ENCODE measurements around the gene KIF20A.
A peak's percentile ranks its signal among the peaks of the same experiment; 100 is the strongest.
"Not testable (repeated sequence)": the region's sequence is repeated elsewhere in the genome, so short reads cannot be mapped to it uniquely, and the experiment has no call there.

The KIF20A gene

GRCh38 chr5:138188626-138189025, 9.7 kb downstream of the KIF20A start:
- no peak for DNase-seq

GRCh38 chr5:138192826-138193225, 13.9 kb downstream of the KIF20A start:
- no peak for DNase-seq

DNA sequence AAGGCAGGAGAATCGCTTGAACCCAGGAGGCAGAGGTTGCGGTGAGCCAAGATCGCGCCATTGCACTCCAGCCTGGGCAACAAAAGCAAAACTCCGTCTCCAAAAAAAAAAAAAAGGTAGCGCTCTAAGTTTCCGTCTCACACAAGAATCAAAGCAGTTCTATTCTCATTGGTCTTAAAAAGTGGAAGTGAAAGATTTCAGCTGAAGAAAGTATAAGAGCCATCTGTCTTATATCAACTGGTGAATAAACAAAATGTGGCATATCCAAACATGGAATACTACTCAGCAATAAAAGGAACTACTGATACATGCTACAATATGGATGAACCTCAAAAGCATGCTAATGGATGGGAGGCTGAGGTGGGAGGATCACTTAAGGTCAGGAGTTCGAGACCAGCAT, 14.9 kb downstream of the KIF20A start:
- DNase-seq = not testable (repeated sequence)

- DNase-seq = no peak
Measured at GRCh38 chr5:138210985-138211384, 32.1 kb downstream of the KIF20A start.

DNA sequence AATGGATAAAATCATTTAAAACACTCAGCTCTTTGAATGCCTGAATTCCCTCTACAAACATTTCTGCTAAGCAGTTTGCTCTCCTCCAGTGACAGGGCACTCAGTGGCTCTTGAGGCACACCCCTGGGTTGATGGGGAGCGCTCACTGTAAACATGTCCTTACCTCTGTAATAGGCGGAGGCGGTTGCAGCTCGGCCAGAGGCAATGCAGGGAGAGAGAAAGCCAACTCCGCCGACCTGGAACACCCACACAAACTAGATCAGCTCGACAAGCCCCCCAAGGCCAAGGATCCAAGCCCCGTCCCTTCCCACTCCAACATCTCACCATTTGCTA, 33.9 kb downstream of the KIF20A start:
- no peak for DNase-seq

DNA sequence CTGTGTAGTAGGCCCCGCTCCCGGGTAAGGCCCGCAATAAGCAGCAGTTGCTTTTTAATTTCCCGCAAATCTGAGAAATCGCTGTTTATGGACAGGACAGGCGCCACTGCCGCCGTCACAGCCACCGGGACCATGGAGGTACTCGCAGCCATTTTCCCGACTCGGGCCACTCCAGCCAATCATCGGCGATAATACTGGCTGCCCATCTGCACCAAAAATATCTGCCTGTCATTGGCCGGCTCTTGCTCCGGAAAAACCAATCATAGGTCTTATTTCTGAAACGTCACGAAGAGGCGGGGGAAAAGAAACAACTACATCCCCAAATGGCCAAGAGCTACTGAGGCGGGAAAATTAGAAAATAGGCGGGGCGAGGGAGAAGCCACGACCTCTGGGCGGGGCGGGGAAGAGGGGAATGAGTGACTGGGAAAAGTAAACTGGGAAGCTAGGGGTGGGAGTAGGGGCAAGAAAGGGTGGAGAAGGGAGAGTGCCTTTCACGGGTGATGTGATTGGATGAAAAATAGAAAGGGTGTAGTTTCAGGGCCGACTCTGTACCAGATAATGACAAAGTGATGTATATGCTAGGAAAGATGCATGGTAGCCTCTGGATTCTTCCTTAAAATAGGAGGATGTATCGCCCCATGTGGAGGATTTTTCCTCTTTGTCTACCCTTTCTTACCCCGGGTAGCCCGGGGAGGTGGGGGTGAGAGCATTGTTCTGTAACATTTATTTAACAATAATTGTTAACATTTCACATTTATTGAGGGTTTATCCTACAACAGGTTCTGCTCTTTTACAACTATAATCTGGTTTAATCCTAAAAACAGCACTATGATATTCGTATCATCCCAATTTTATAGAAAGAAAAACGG, 34.5 kb downstream of the KIF20A start, which contains the start of gene CDC23:
Gene CDC23 (minus strand): TSS at position 163 of the 869 bp plus-strand sequence. CDS start 11 bp downstream, at position 152.
- DNase-seq = peak; percentile 94

DNA sequence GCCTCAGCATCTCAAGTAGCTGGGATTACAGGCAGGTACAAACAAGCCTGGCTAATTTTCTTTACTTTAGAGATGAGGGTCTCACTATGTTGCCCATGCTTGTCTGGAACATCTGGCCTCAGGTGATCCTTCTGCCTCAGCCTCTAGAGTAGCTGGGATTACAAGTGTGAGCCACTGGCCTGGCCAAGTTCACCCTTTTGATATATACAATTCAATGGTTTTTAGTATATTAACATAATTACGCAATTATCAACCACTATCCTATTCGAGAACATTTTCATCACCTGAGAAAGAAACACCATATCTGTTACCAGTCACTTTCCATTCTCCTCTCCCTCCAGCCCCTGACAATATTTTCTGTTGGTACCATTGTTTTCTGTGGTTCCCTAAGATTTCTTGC, 37.9 kb downstream of the KIF20A start:
- no peak for DNase-seq

DNA sequence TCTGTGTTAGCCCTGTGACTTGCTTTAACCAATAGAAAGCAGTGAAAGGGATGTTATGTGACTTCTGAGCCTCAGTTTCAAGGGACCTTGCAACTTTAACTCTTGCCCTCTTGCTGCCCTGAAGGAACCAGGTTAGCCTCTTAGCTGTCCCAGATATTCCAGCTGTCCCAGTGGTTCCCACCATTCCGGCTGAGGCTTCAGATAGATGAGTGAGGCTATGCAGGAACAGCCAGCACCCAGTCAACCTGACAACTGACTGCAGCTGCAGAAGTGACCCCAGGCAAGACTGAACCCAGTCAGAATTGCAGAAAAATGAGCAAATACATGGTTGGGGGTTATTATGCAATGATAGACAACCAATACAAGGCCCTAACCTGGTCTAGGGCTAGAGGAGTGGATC, 44.6 kb downstream of the KIF20A start:
- no peak for DNase-seq

GRCh38 chr5:138224712-138225111, 45.8 kb downstream of the KIF20A start:
- DNase-seq = no peak

- no peak for DNase-seq
Measured at GRCh38 chr5:138226910-138227309, 48.0 kb downstream of the KIF20A start.

DNA sequence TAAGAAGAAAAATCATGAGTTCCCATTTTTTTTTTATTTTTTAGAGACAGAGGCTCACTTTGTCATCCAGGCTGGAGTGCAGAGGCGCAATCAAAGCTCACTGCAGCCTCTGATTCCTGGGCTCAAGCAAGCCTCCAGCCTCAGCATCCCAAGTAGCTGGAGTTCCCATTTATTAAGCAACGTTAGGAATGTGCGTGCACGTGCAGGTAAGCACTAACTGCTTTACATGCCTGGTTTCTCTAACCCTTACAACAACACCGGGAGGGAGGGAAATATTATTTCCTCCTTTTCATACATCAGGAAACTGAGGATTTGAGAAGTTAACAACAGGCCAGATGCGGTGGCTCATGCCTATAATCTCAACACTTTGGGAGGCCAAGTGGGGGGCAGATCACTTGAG, 50.5 kb downstream of the KIF20A start:
- DNase-seq = no peak

DNA sequence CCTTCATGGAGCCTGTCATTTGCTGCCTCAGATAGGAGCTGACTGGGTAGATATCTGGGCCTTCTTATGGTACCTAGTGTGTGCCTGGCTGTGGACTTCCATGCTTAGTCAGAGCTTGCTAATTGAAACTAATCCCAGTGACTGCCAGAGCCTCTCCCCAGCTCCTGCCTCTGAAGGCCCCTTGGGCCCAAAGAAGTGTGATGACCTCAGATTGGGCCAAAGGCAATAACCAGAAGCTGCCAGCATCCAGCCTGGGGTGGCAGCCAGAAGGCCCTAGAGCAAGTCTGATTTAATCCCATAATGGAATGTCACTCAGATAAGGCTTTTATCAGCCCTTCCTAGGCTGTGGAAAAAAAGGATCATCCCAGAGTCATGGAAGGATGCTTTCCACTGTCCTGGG, 51.3 kb downstream of the KIF20A start:
- DNase-seq = peak; percentile 19

GRCh38 chr5:138230981-138231589, 52.2 kb downstream of the KIF20A start:
- no peak for DNase-seq

DNA sequence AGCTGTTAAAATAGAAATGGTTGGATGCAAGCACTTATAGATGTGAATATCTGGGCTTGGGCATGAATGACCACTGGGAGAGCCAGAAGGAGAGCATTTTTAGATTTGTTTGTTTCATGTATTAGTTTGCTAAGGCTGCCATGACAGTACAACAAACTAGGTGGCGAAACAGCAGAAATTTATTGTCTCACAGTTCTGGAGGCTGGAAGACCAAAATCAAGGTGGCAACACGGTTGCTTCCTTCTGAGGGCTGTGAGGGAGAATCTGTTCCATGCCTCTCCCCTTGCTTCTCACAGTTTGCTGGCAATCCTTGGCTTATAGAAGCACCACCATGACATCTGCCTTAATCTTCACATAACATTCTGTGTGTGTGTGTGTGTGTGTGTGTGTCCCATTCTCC, 54.4 kb downstream of the KIF20A start:
- DNase-seq = no peak

DNA sequence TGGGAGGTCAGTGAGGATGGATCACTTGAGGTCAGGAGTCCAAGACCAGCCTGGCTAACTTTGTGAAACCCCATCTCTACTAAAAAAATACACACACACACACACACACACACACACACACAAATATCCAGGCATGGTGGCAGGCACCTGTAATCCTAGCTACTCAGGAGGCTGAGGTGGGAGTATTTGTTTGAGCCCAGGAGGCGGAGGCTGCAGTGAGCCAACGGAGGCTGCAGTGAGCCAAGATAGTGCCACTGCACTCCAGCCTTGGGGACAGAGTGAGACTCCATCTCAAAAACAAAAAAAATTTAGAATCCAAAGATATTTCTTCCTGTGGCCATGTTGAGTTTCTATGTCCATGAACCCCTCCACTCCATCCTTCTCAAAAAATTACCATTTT, 55.7 kb downstream of the KIF20A start:
- DNase-seq = no peak
